ENCODE data around the gene MOV10L1.
"Not testable (repeated sequence)": the region's sequence is repeated elsewhere in the genome, so short reads cannot be mapped to it uniquely, and the experiment has no call there.

Gene MOV10L1

DNA sequence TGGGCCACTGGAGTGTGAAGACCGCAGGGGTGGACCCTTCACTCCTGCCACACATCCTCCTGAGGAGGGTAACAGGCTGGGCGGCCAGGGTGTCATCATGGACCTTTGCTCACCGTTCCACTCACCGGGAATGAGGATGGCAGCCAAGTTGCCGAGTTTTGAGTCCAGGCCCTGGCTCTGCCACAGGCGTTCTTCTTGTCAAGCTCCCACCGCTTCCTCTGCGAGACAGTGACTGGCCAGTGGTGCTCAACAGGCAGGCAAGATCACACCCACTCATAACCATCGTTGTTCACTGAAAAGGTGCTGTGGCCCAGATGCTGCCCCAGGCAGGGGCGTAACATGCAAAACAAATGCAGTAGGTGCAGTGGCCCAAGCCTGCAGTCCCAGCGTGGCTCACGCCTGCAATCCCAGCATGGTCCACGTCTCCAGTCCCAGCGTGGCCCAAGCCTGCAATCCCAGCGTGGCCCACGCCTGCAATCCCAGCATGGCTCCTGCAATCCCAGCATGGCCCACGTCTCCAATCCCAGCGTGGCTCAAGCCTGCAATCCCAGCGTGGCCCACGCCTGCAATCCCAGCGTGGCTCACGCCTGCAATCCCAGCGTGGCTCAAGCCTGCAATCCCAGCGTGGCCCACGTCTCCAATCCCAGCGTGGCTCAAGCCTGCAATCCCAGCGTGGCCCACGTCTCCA, 75.8 kb downstream of the MOV10L1 start:
- no peak for DNase-seq

- no peak for DNase-seq
These were observed 78.1 kb downstream of the MOV10L1 start for GRCh38 chr22:50167689-50168489.

DNA sequence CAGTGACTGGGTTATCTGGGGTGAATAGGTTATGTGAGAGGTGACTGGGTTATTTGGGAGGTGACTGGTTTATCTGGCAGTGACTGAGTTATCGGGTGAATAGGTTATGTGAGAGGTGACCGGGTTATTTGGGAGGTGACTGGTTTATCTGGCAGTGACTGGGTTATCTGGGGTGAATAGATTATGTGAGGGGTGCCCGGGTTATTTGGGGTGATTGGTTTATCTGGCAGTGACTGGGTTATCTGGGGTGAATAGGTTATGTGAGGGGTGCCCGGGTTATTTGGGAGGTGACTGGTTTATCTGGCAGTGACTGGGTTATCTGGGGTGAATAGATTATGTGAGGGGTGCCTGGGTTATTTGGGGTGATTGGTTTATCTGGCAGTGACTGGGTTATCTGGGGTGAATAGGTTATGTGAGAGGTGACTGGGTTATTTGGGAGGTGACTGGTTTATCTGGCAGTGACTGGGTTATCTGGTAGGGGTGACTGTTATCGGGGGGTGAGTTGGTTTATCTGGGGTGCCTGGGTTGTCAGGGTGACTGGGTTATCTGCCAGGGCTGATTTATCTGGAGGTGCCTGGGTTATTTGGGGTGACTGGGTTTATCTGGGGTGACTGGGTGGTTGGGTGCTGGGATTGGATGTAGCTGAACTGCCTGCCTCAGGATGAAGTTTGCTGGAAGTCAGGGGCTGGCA, 78.8 kb downstream of the MOV10L1 start:
- DNase-seq, result not testable (repeated sequence)

GRCh38 chr22:50169181-50169759, 79.5 kb downstream of the MOV10L1 start:
- peak; percentile 52 for DNase-seq

DNA sequence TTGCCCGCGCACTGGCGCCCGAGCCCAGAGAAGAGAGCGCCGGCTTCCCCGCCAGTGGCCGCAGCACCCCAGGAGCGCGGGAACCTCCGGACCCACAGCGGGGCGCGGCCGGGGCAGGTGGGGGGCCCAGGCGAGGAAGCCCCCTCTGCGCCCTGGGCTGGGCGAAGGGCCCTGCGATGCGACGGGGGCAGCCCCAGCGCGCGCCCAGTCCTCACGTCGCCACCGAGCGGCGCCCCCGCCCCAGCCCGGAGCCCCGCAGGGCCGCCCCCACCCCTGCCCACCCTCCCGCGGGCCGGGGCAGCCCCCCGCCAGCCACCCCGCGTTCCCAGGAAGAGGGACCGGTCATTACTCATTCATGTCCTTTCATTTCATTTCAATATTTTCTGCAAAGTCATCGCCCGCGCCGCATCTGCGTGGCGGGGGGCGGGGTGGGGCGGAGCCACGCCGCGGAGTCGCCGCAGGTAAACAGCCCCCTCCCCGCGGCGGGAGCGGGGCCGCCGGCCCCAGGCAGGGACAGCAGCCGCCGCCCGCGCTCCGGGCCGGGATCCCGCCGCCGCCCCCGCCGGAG, 80.1 kb downstream of the MOV10L1 start:
- no peak for DNase-seq

DNA sequence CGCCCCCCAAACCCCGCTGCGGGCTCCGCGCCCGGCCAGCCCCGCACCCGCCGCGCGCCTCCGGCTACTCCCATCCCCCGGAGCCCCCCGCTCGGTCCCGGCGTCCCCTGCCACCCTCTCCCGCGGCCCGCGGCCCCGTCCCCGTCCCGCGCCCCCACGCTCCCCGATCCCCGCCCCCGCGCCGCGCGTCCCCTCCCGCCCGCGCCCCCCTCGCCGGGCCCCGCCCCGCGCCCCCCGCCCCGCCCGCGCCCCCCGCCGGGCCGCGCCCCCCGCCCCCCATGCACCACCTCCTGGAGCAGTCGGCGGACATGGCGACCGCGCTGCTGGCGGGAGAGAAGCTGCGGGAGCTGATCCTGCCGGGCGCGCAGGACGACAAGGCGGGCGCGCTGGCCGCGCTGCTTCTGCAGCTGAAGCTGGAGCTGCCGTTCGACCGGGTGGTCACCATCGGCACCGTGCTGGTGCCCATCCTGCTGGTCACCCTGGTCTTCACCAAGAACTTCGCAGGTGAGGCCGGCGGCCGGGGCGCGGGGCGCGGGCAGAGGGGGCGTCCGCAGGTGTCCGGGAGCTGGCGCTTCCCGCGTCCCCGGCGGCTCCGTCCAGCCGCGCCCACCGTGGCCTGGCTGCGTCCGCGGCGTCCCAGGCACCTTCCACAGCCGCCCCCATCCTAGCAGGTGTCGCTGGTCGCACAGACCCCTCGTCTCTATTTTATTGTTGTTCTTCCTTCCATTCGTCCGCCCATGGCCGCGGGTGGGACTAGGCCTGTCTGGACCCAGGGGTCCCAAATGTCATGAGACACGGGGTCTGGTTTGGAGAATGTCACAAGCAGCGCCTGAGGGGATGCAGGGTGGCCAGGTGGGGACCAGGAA, 80.9 kb downstream of the MOV10L1 start, which contains the start of gene PANX2:
TSS of gene PANX2 (plus strand) at position 279 of the 866 bp plus-strand sequence. CDS start at position 279, 0 bp downstream.
- peak; percentile 63 for DNase-seq

DNA sequence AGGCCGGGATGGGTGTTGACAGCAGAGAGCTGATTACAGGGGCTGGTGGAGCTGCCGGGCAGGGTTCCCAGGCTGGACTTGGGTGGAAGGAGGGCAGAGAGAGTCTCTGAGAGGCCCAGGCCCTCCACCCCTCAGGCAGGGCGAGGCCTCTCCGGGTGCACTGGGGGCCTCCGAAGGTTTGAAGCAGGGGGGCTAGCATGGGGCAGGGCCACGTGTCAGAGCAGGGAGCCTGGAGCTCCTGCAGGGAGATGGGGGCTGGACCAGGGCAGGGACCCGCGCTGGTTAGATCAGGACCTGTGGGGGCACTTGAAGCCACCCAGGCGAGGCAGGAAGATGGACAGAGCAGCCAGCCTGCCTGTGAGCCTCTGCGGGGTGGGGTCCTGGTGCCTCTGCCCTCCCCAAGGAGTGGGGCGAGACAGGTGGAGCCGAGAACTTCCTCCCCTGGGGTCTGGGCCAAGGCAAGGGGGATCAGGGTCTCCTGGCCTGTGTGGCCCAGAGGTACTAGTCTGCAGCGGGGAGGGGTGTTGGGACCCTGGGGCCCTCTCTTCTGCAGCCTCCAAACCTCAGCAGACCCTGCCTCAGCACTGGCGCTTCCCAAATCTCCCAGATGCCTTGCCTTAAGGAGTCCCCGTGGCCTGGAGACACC, 81.6 kb downstream of the MOV10L1 start:
- DNase-seq, result no peak

- DNase-seq, result no peak
These were observed 82.2 kb downstream of the MOV10L1 start for GRCh38 chr22:50171965-50172421.

DNA sequence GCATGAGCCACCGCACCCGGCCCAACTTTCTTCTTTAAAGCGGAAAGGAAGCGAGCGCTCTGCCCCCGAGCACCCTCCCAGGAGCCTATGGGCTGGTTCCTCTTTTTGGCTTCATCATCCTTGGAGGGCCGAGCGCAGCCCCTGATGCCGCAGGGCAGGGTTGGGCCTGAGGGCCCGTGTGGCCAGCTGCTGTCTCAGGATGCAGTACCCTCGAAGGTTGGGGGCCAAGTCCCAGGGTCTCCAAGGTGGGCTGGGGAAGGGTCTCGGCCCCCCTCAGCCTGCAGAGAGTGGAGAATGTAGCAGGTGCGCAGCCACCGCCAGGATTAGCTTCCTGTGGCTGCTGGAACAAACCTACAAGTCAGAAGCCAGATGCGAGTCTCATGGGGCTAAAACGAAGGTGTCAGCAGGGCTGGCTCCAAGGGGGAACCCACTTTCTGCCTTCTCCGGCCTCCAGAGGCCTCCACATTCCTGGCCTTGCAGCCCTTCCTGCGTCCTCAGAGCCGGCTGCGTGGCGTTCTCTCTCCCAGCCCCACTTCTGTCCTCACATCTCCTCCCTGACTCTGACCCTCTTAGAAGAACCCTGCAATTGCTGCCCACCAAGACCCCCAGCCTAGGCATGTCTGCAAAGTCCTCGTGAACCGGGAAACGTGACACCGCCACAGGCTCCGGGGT, 83.6 kb downstream of the MOV10L1 start:
- DNase-seq, result no peak

- no peak for DNase-seq
These were observed 84.2 kb downstream of the MOV10L1 start for GRCh38 chr22:50173983-50174355.

DNA sequence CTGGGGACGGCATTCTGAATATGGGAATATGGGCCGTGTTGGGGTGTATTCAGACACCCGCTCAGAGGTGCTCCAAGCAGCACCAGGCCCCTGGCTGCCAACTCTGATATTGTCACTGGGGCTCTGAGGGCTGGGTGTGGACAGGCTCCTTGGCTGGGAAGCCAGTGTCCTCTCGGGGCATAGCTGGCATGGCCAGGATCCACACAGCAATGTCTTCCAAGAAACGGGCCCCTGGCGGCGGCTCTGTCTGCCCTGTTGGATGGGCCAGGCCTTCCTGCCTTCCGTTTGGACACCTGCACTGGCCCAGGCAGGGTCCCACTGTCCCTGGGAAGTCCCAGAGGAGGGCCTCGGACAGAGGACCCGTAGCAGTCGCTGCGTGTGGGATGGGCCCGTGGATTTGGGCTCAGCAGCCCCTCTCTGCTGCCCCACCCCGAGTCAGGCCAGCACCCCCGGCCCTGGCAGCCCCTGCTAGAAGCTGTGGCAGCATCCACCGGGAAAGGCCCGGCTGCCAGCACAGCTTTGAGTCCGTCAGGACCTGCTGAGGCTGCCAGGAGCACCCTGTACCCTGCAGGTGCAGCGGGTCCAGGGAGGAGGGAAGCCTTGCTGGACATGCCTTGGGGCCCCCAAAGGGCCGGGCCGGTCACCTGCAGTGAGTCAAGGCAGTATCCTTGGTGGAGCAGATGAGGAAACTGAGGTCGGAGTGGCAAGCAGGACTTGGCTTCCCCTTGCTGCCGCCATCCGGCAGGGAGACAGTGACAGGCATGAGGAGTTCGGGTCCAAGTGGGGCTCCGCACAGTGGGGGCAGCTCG, 84.8 kb downstream of the MOV10L1 start:
- DNase-seq, result no peak

GRCh38 chr22:50175191-50175461, 85.3 kb downstream of the MOV10L1 start:
- no peak for DNase-seq

GRCh38 chr22:50175921-50176849, 86.4 kb downstream of the MOV10L1 start:
- DNase-seq, result no peak

GRCh38 chr22:50176850-50177536, 87.2 kb downstream of the MOV10L1 start:
- no peak for DNase-seq

- DNase-seq, result no peak
These were observed 88.0 kb downstream of the MOV10L1 start for GRCh38 chr22:50177537-50178470.

GRCh38 chr22:50178471-50178864, 88.7 kb downstream of the MOV10L1 start:
- DNase-seq, result no peak
